HepG2 (cell line): Measurements from ENCODE around the gene RAB40C. TPM values are rescaled to one million over a fixed set of nuclear protein-coding genes. Genes with fewer than 3 reads are reported as not detected.

Experiments used
- GMEB1 ChIP-seq: sonication (generic); formaldehyde crosslinking; IDR thresholded peaks from 2 replicates; pipeline ENCODE4 v1.5.1; 2020; ENCODE audit warnings: missing genetic modification reagents, mild to moderate bottlenecking, borderline replicate concordance
- PLSCR1 ChIP-seq: sonication (generic); formaldehyde crosslinking; IDR thresholded peaks from 2 replicates; pipeline ENCODE4 v1.5.0; 2020; ENCODE audit warnings: missing genetic modification reagents, mild to moderate bottlenecking, borderline replicate concordance
- POLR2G ChIP-seq: fragments of 200-400 bp; formaldehyde crosslinking; IDR thresholded peaks from 2 replicates; pipeline ENCODE4 v1.6.1; 2018; ENCODE audit warnings: mild to moderate bottlenecking, low read depth, low read length, moderate library complexity
- STAG1 ChIP-seq: sonication (generic); formaldehyde crosslinking; IDR thresholded peaks from 2 replicates; pipeline ENCODE4 v1.4.0; 2020; ENCODE audit warnings: missing genetic modification reagents
- ZFX ChIP-seq: sonication (generic); formaldehyde crosslinking; IDR thresholded peaks from 2 replicates; pipeline ENCODE4 v1.4.0; 2020; ENCODE audit warnings: mild to moderate bottlenecking, low read depth, missing genetic modification reagents, moderate library complexity
- ZNF33B ChIP-seq: sonication (generic); formaldehyde crosslinking; IDR thresholded peaks from 2 replicates; pipeline ENCODE4 v1.5.1; 2020; ENCODE audit warnings: mild to moderate bottlenecking, missing genetic modification reagents
- ZNF562 ChIP-seq: sonication (generic); formaldehyde crosslinking; IDR thresholded peaks from 2 replicates; pipeline ENCODE4 v1.8.0; 2022; ENCODE audit warnings: missing genetic modification reagents, borderline replicate concordance
- ZNF609 ChIP-seq: sonication (generic); formaldehyde crosslinking; IDR thresholded peaks from 2 replicates; pipeline ENCODE4 v1.4.0; 2020; ENCODE audit warnings: mild to moderate bottlenecking, missing genetic modification reagents, borderline replicate concordance
- ZNF687 ChIP-seq: sonication (generic); formaldehyde crosslinking; IDR thresholded peaks from 2 replicates; pipeline ENCODE4 v1.5.1; 2020; ENCODE audit warnings: mild to moderate bottlenecking, missing genetic modification reagents, moderate library complexity
- ZNF773 ChIP-seq: sonication (generic); formaldehyde crosslinking; IDR thresholded peaks from 2 replicates; pipeline ENCODE4 v1.4.0; 2020; ENCODE audit warnings: missing genetic modification reagents, borderline replicate concordance
- ZUFSP ChIP-seq: sonication (generic); formaldehyde crosslinking; IDR thresholded peaks from 2 replicates; pipeline ENCODE4 v1.9.0; 2021; ENCODE audit warnings: missing genetic modification reagents, mild to moderate bottlenecking, borderline replicate concordance
- polyA plus RNA-seq, 8 experiments: library from polyadenylated mRNA; depleted of rRNA in 3 of 8; stranded (reverse) in 7 of 8; unstranded in 1 of 8; fragments of >200 nt; fragmentation: Illumina TruSeq in 4 of 8; extraction: Trizol in 4 of 8; gene quantifications; 2 replicates each; pipeline versions ENCODE4 v1.2.1 to v1.2.3, GENCODE V29; 2011 to 2016; ENCODE audit warnings: low read depth in 4 of 8, missing spikeins in 1 of 8, mixed read lengths in 1 of 8; ENCODE audit not compliant: insufficient read depth in 1 of 8
- total RNA-seq, 5 experiments: library from RNA; depleted of rRNA; stranded (reverse); fragments of >200 nt; fragmentation: Illumina TruSeq; extraction: Trizol; gene quantifications; 2 replicates each; pipeline ENCODE4 v1.2.3, GENCODE V29; 2016; ENCODE audit warnings: low read depth in 1 of 5

RAB40C gene
- total and polyA plus RNA-seq, 2 of the 13 experiments (the other 11 are each of a cell fraction or from before 2014, with no cell fraction given), result 7.7 to 11.5 TPM

GRCh38 chr16:638034-638543 is 48.2 kb downstream of the RAB40C start (continued):
- TF ChIP-seq ZUFSP (CRISPR knock-in tag) (no peak), ZNF609 (CRISPR knock-in tag) (no peak), POLR2G (peak; percentile 20; the same call in 1 of the 2 replicates), ZNF33B (CRISPR knock-in tag) (0 out of 2 replicates have a peak, but pooled peaks have one; percentile 55), PLSCR1 (no peak), ZFX (CRISPR knock-in tag) (peak; percentile 17; the same call in 1 of the 2 replicates), ZNF687 (CRISPR knock-in tag) (peak; percentile 53), ZNF562 (CRISPR knock-in tag) (no peak), STAG1 (CRISPR knock-in tag) (no peak), ZNF773 (CRISPR knock-in tag) (no peak), GMEB1 (no peak)
